22Rv1 (cell line): ENCODE results near the gene EHD2.

Experiments
- CTCF ChIP-seq: fragments of 450-650 bp; IDR thresholded peaks from 2 replicates; pipeline ENCODE4 v1.5.1; 2017; ENCODE audit warnings: mild to moderate bottlenecking
- ZFX ChIP-seq: fragments of 450-650 bp; IDR thresholded peaks from 2 replicates; pipeline ENCODE4 v1.6.1; 2017; ENCODE audit warnings: antibody characterized with exemption, borderline replicate concordance

- TF ChIP-seq CTCF, result no peak
- TF ChIP-seq ZFX, result no peak
Measured at GRCh38 chr19:47730521-47730889, 17.3 kb downstream of the EHD2 start.
